Neuronal stem cell (in vitro differentiated cells): Measurements from ENCODE around the gene LASP1.

Source experiments
- DNase-seq: peaks from one replicate; pipeline ENCODE4 v3.0.0-alpha.2; 2013; ENCODE audit warnings: low spot score
- H2AFZ ChIP-seq: one replicate; pipeline ENCODE4 v1.6.1; 2013; ENCODE audit warnings: mild to moderate bottlenecking, low read length, inconsistent platforms
- H2AK5ac ChIP-seq: 2 replicates; pipeline ENCODE4 v1.6.1; 2013; ENCODE audit warnings: low read depth, mild to moderate bottlenecking, inconsistent platforms, low read length, moderate library complexity, mixed read lengths
- H2BK120ac ChIP-seq: 2 replicates; pipeline ENCODE4 v1.6.1; 2013; ENCODE audit warnings: low read depth, mild to moderate bottlenecking, inconsistent platforms, low read length, moderate library complexity, mixed read lengths
- H2BK12ac ChIP-seq: one replicate; pipeline ENCODE4 v1.6.1; 2013; ENCODE audit warnings: low read length, inconsistent platforms
- H2BK15ac ChIP-seq: 2 replicates; pipeline ENCODE4 v1.6.1; 2013; ENCODE audit warnings: mild to moderate bottlenecking, low read length, inconsistent platforms, mixed read lengths
- H2BK5ac ChIP-seq: one replicate; pipeline ENCODE4 v1.6.1; 2013; ENCODE audit warnings: inconsistent platforms, mild to moderate bottlenecking, low read length, moderate library complexity
- H3K14ac ChIP-seq: one replicate; pipeline ENCODE4 v1.6.1; 2013; ENCODE audit warnings: low read length, inconsistent platforms
- H3K18ac ChIP-seq: 2 replicates; pipeline ENCODE4 v1.6.1; 2013; ENCODE audit warnings: low read length, inconsistent platforms
- H3K23ac ChIP-seq: 2 replicates; pipeline ENCODE4 v1.6.1; 2013; ENCODE audit warnings: low read depth, mild to moderate bottlenecking, mixed read lengths, low read length, inconsistent platforms; ENCODE audit not compliant: poor library complexity
- H3K27ac ChIP-seq: replicated peaks from 3 replicates; pipeline ENCODE4 v1.5.1; 2013; ENCODE audit warnings: low read length, inconsistent platforms
- H3K27me3 ChIP-seq, 3 experiments: 2 replicates each; pipeline ENCODE4 v1.6.1; 2013; ENCODE audit warnings: low read length in 3 of 3, mild to moderate bottlenecking in 2 of 3, inconsistent platforms in 1 of 3, low read depth in 1 of 3, mixed read lengths in 1 of 3, moderate library complexity in 1 of 3; ENCODE audit not compliant: control insufficient read depth in 3 of 3, insufficient read depth in 3 of 3
- H3K36me3 ChIP-seq, 2 donors: replicated peaks in 1 of 2; 2 replicates each; pipeline ENCODE4 v1.6.1; 2013; ENCODE audit warnings: low read length in 2 of 2; ENCODE audit not compliant: control insufficient read depth in 2 of 2, insufficient read depth in 2 of 2
- H3K4ac ChIP-seq: 2 replicates; pipeline ENCODE4 v1.6.1; 2013; ENCODE audit warnings: inconsistent platforms, mild to moderate bottlenecking, low read length, moderate library complexity
- H3K4me1 ChIP-seq, 2 donors: 1 replicate in 1 of 2; 2 replicates in 1 of 2; pipeline ENCODE4 v1.6.1; 2013; ENCODE audit warnings: low read length in 2 of 2, low read depth in 1 of 2; ENCODE audit not compliant: control insufficient read depth in 2 of 2, insufficient read depth in 1 of 2
- H3K4me2 ChIP-seq: one replicate; pipeline ENCODE4 v1.6.1; 2013; ENCODE audit warnings: mild to moderate bottlenecking, low read length, inconsistent platforms; ENCODE audit not compliant: insufficient read depth, poor library complexity, severe bottlenecking
- H3K4me3 ChIP-seq, 2 donors: 2 replicates each; pipeline ENCODE4 v1.5.1; 2013; ENCODE audit warnings: low read length in 2 of 2, mild to moderate bottlenecking in 2 of 2, inconsistent platforms in 1 of 2, moderate library complexity in 1 of 2
- H3K79me1 ChIP-seq: one replicate; pipeline ENCODE4 v1.6.1; 2013; ENCODE audit warnings: low read depth, mild to moderate bottlenecking, inconsistent platforms, low read length, moderate library complexity
- H3K9ac ChIP-seq: one replicate; pipeline ENCODE4 v1.6.1; 2013; ENCODE audit warnings: mild to moderate bottlenecking, low read depth, low read length, inconsistent platforms; ENCODE audit not compliant: poor library complexity
- H3K9me3 ChIP-seq, 2 donors: replicated peaks in 1 of 2; 2 replicates each; pipeline versions ENCODE3 to v1.6.1; 2013; ENCODE audit warnings: low read length in 2 of 2, mild to moderate bottlenecking in 2 of 2, inconsistent platforms in 1 of 2, low read depth in 1 of 2, mixed read lengths in 1 of 2, moderate library complexity in 1 of 2; ENCODE audit not compliant: control insufficient read depth in 2 of 2, insufficient read depth in 1 of 2
- H4K8ac ChIP-seq: one replicate; pipeline ENCODE4 v1.6.1; 2013; ENCODE audit warnings: low read depth, mild to moderate bottlenecking, inconsistent platforms, low read length, moderate library complexity
- H4K91ac ChIP-seq: one replicate; pipeline ENCODE4 v1.6.1; 2013; ENCODE audit warnings: low read length, low read depth, mild to moderate bottlenecking, inconsistent platforms; ENCODE audit not compliant: poor library complexity
- WGBS, 2 donors: extraction: QIAGEN DNeasy Blood & Tissue Kit; methylation state at CpG; one replicate each; pipeline ENCODE4 v1.1.7; 2013; ENCODE audit warnings: missing lambda C conversion rate in 2 of 2, mixed read lengths in 1 of 2; ENCODE audit not compliant: insufficient read length in 2 of 2, insufficient replicate concordance in 1 of 2; ENCODE audit errors: extremely low coverage in 2 of 2; 5-methylcytosine and 5-hydroxymethylcytosine counted together

The LASP1 gene

DNA sequence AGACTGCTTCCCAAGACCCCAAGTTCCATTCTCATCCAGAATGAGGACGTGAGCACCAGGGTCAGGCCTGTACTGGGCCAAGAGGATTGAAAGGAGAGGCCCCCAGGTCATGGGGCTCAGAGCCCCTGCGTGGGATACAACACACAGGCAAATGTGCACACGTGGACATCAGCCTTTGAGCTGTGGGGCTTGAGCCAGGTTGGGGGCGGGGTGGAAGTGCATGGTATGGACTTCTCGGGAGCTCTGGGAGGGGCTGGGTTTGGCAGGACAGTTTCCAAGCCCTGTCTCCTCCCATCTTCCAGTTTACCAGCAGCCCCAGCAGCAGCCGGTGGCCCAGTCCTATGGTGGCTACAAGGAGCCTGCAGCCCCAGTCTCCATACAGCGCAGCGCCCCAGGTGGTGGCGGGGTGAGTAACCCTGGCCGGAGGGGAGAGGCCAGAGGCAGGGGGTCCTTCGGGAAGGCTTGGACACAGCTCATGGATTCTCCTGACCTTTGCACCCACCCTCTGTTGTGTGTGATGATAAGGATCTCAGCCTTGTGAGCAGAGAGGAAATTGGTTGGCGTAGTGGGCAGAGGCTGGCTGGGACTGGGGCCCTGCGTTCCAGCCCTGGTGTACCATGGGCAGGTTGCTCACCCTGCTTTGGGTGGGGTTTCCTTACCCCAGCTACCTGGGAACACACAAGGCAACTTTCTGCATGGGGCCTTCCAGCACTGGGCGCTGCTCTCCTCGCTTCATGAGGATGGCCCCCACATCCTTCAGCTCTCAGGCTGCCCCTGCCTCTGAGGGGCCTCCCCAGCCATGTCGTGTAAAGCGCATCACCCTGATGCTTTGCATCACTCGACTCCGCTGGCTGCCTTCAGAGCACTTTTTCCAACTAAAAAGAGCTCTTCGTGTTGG lies 45.1 kb downstream of the LASP1 start:
- H2BK12ac ChIP-seq: no peak overlapping the region
- H4K91ac ChIP-seq: no peak overlapping the region
- no peaks in the 10 kb centered on the region for H3K4me1 ChIP-seq
- no peaks in the 10 kb centered on the region for H3K9me3 ChIP-seq
- no peak overlapping the region for H2AFZ ChIP-seq
- H2BK120ac ChIP-seq: no peak overlapping the region
- H3K14ac ChIP-seq: no peak overlapping the region
- no peak overlapping the region for H2BK5ac ChIP-seq
- H3K79me1 ChIP-seq: peaks cover 5% of the 10 kb centered on the region
- H4K8ac ChIP-seq: no peak overlapping the region
- H3K4me3 ChIP-seq: no peak overlapping the region
- no peak overlapping the region for H3K27ac ChIP-seq
- no peak overlapping the region for H3K4me2 ChIP-seq
- no peak overlapping the region for H2AK5ac ChIP-seq
- H3K23ac ChIP-seq: peak overlapping the region; percentile 46
- no peak overlapping the region for H3K4ac ChIP-seq
- no peaks in the 10 kb centered on the region for H3K27me3 ChIP-seq
- no peak overlapping the region for H3K18ac ChIP-seq
- no CpG with 5 or more reads among the region's 20 CpGs for WGBS, 2 donors
- H3K36me3 ChIP-seq: peaks cover 22 to 82% of the 10 kb centered on the region in 2 donors
- DNase-seq: no peak
- H3K9ac ChIP-seq: no peak overlapping the region
- no peak overlapping the region for H2BK15ac ChIP-seq

DNA sequence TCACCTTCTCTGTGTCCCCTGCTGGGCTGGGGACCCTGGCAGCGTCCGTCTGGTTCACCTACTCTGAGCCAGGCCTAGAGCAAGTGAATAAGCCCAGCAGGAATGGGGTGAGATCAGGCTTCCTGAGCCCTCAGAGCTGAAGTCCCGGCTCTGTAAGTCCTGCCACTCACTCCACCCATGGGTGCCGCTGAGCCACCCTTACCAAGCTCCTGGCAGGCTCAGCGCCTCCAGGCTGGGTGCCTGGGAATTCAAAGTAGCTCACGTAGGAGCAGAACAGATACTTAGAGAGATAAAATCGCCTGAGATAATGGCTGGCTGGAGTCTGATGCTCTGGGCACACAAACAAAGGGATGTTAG lies 45.8 kb downstream of the LASP1 start:
- Histone ChIP-seq H2BK12ac (no peak overlapping the region), H3K79me1 (peaks cover 5% of the 10 kb centered on the region), H3K14ac (no peak overlapping the region), H3K9me3 (no peaks in the 10 kb centered on the region), H2BK15ac (no peak overlapping the region), H3K9ac (no peak overlapping the region), H2AFZ (no peak overlapping the region), H3K4me2 (no peak overlapping the region), H4K8ac (no peak overlapping the region), H3K27me3 (no peaks in the 10 kb centered on the region), H3K36me3 (peaks cover 22 to 87% of the 10 kb centered on the region in 2 donors), H3K27ac (no peak overlapping the region), H3K4me1 (no peaks in the 10 kb centered on the region), H3K4ac (no peak overlapping the region), H4K91ac (no peak overlapping the region), H2AK5ac (no peak overlapping the region), H3K23ac (peak overlapping the region; percentile 46), H3K4me3 (no peak overlapping the region), H3K18ac (no peak overlapping the region), H2BK5ac (no peak overlapping the region), H2BK120ac (no peak overlapping the region)
- DNase-seq: no peak
- no CpG with 5 or more reads among the region's 7 CpGs for WGBS, 2 donors

DNA sequence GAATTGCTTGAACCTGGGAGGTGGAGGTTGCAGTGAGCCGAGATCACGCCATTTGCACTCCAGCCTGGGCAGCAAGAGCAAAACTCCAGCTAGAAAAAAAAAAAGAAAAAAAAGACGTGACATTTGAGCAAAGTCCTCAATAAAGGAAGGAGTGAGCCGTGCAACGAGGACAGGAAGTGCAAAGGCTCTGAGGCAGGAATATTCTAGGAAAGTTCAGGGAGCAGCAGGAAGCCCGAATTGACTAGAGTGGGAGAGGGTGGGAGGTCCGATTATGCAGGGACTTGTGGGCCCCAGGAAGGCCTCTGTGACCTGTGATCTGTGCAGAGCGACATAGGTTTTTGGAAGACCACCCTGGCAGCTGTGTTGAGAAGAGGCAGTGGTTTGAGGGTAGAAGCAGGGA lies 46.9 kb downstream of the LASP1 start:
- Histone ChIP-seq H3K27ac (no peak overlapping the region), H3K27me3 (no peaks in the 10 kb centered on the region), H2AFZ (no peak overlapping the region), H2BK12ac (no peak overlapping the region), H2AK5ac (no peak overlapping the region), H4K91ac (no peak overlapping the region), H3K23ac (no peak overlapping the region), H3K4me3 (no peak overlapping the region), H3K4me2 (no peak overlapping the region), H3K4ac (no peak overlapping the region), H3K18ac (no peak overlapping the region), H3K4me1 (peaks cover 0 to 2% of the 10 kb centered on the region in 2 donors), H4K8ac (no peak overlapping the region), H3K9me3 (no peaks in the 10 kb centered on the region), H2BK120ac (no peak overlapping the region), H3K36me3 (peaks cover 22 to 79% of the 10 kb centered on the region in 2 donors), H3K9ac (no peak overlapping the region), H3K14ac (no peak overlapping the region), H2BK5ac (no peak overlapping the region), H2BK15ac (no peak overlapping the region), H3K79me1 (peaks cover 3% of the 10 kb centered on the region)
- no peak for DNase-seq
- WGBS, 2 donors: no CpG with 5 or more reads among the region's 8 CpGs

DNA sequence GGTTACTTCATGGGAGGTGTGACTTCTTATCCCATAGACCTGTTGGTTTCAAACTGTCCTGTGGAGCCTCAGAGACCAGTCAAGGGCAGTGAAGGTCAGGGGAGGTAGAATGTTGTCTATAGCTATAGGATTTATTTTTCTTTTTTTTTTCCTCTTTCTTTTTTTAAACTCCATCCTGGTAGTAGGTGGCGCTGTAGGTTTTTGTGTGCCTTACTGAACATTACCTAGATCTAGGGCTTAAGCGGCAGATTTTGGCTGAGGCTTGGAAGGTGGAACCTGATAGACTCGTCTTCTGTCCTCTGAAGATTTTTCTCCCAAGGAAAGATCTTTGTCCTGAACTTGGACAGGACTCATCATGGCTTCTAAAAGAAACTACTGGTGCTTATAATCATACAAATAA lies 47.4 kb downstream of the LASP1 start:
- peaks cover 3% of the 10 kb centered on the region for H3K79me1 ChIP-seq
- H3K4ac ChIP-seq: no peak overlapping the region
- H2BK15ac ChIP-seq: no peak overlapping the region
- H3K4me1 ChIP-seq: peaks cover 0 to 5% of the 10 kb centered on the region in 2 donors
- H3K4me3 ChIP-seq: no peak overlapping the region
- H3K27ac ChIP-seq: no peak overlapping the region
- no peak for DNase-seq
- H3K9ac ChIP-seq: no peak overlapping the region
- peaks cover 22 to 75% of the 10 kb centered on the region in 2 donors for H3K36me3 ChIP-seq
- no peak overlapping the region for H3K14ac ChIP-seq
- no peak overlapping the region for H2AFZ ChIP-seq
- H3K27me3 ChIP-seq: no peaks in the 10 kb centered on the region
- H2BK12ac ChIP-seq: no peak overlapping the region
- WGBS, 2 donors: no CpG with 5 or more reads among the region's 3 CpGs
- no peak overlapping the region for H3K18ac ChIP-seq
- H4K91ac ChIP-seq: no peak overlapping the region
- H4K8ac ChIP-seq: no peak overlapping the region
- H3K9me3 ChIP-seq: no peaks in the 10 kb centered on the region
- H2BK120ac ChIP-seq: no peak overlapping the region
- no peak overlapping the region for H3K4me2 ChIP-seq
- H2BK5ac ChIP-seq: no peak overlapping the region
- no peak overlapping the region for H3K23ac ChIP-seq
- no peak overlapping the region for H2AK5ac ChIP-seq
